ENCODE measurements around the gene HERC6. TPM values are rescaled to one million over a fixed set of nuclear protein-coding genes. Genes with fewer than 3 reads are reported as not detected.
"Not testable (repeated sequence)": the region's sequence is repeated elsewhere in the genome, so short reads cannot be mapped to it uniquely, and the experiment has no call there.

The HERC6 gene
- 5.9 and 7.2 TPM in 2 replicates for total RNA-seq

GRCh38 chr4:88378691-88379559 lies at the start of gene HERC6:
TSS of gene HERC6 (plus strand) at chr4:88378852. CDS start at chr4:88378922, 70 bp downstream.
- peak; percentile 58 for DNase-seq (ENCODE audit: low read depth, low spot score)

DNA sequence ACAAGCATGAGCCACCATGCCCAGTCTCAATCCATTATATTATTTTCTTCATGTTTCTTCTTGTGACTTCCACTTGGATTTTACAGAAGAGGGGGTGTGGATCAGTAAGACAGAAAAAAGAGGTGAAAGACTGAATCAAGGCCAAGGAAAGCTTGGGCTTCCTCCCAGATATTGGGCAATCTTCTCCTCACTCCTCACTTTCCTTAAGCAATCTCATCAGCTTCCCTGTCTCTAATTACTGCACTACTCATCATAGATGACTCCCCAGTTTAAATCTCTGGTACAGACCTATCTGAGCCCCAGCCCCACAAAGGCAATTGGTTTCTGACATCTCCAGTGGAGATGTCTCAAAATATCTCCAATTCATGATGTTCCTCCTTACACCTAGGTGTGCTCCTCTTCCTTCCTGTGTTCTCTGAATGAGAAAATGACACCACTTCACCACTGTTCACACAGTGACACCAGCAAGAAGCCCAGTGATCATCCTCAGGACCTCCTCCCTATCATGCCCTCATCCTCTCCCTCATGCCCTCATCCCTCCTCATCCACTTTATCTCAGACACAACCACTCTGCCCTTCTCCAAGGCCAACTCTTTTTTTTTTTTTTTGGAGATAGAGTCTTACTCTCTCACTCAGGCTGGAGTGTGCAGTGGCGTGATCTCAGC lies 44.8 kb upstream of the HERC6 start:
- no peak for DNase-seq (ENCODE audit: low read depth, low spot score)

GRCh38 chr4:88335092-88335665 lies 43.5 kb upstream of the HERC6 start:
- no peak for DNase-seq (ENCODE audit: low read depth, low spot score)

DNA sequence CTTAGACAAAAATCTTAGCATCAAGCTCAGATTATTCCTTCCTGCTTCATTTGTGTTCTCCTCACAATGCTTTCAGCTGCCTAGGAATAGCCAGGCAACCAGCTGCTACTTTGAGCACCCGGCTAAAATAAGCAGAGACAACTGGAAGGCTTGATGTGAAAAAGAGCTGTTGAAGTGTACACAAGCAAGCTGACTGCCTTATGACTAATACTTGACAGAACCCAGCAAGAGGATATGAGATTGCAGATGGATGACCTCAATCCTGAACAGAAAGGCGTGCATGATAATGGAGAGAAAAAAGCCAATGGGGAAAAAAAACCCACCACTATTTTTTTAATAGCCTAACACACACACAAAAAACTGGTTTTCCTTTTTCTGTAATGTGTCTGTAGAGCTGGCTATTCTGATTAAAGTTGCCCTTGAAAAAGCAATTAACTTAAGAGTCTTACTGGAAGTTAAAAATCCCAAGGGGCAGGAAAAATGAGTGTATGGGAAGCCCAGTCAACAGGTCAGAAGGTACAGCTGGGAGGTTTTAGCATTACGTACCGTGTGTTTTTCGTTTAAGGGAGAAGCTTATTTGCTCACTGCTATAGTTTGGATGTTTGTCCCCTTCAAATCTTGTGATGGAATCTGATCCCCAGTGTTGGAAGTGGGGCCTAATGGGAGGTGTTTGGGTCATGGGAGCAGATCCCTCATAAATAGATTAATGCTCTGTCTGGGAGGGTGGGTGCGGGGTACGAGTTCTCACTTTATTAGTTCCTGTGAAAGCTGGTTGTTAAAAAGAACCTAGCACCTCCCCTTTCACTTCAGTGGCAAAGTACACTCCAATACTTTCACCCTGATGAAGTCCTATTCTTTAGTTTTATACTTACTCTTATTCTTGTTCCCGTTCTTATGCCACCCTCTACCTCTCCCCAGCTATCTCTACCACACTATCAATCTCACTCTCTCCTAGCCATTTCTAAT lies 37.1 kb upstream of the HERC6 start:
- DNase-seq (ENCODE audit: low read depth, low spot score), result peak; percentile 80

DNA sequence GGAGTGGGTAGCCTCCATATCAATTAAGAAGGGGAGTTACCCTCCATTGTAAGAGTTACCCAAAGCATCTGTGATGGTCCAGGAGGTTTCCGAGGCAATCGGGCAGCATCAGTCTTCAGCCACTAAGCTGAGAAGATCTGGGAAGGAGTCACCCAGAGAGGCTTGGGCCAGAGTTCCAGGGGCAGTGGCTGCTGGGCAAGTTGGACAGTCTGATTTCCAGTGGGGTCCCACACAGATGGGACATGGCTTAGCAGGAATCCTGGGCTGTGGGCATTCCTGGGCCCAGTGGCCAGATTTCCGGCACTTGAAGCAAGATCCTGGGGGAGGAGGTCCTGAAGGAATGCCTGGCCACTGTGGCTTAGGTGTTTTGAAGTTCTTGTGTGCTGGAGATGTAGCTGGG lies 31.8 kb upstream of the HERC6 start:
- not testable (repeated sequence) for DNase-seq (ENCODE audit: low read depth, low spot score)

DNA sequence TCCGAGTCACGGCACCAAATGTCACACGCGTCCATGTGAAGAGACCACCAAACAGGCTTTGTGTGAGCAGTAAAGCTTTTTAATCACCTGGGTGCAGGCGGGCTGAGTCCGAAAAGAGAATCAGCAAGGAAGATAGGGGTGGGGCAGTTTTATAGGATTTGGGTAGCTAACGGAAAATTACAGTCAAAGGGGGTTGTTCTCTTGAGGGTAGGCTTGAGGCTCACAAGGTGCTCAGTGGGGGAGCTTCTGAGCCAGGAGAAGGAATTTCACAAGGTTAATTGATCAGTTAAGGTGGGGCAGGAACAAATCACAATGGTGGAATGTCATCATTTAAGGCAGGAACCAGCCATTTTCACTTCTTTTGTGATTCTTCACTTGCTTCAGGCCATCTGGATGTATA lies 29.9 kb upstream of the HERC6 start:
- not testable (repeated sequence) for DNase-seq (ENCODE audit: low read depth, low spot score)

- DNase-seq (ENCODE audit: low read depth, low spot score), result no peak
Observed at GRCh38 chr4:88350786-88351185, 27.9 kb upstream of the HERC6 start.

- no peak for DNase-seq (ENCODE audit: low read depth, low spot score)
Observed at GRCh38 chr4:88352062-88352740, 26.5 kb upstream of the HERC6 start.

DNA sequence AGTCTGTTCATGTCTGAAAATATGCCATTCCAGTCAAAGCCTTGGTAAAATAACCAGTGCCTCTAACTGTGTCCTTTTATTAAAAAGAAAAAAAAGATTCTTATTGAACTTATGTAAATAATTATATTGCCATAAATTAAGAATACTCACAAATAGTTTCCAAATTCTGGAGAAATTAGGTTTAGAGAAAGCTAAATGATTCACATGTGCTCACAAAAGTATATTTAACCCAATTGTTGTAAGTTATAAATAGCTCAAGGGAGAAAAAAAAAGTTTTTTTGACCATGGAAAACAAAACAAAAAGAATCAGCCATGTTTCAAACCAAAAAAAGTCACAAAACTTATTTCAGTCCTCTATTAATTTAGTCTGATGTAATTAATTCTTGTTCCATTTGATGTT lies 25.3 kb upstream of the HERC6 start:
- no peak for DNase-seq (ENCODE audit: low read depth, low spot score)

DNA sequence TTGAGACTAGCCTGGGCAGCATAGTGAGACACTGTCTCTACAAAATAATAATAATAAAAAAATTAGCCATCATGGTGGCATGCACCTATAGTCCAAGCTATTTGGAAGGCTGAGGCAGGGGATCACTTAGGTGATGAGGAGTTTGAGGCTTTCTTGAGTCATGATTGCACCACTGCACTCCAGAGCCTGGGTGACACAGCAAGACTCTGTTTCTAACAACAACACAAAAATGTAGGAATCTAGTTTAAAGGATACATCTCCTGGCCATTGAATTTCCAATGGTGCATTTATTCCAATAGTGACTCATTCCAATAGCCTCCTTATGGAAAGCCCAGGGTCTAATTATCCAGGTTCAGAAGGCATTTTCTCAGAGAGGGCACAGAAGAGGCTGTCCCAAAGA lies 21.9 kb upstream of the HERC6 start:
- no peak for DNase-seq (ENCODE audit: low read depth, low spot score)

DNA sequence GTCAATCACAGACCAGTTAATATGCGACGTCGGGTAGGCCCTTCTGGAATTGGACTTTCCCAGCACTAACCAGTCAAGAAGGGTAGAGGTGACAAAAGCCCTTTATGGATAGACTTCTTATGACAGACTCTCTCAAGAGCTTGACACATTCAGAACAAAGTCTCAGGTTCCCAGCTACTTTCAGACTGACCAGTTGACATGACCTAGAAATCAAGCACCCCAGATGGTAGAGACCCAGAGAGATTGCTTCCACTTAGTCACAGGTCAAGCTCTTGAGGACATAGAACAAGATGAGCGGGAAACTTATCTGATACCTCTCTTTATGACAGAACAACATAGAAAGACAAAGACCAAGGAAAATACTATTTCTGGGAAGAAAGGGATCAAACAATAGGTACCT lies 21.4 kb upstream of the HERC6 start:
- no peak for DNase-seq (ENCODE audit: low read depth, low spot score)

DNA sequence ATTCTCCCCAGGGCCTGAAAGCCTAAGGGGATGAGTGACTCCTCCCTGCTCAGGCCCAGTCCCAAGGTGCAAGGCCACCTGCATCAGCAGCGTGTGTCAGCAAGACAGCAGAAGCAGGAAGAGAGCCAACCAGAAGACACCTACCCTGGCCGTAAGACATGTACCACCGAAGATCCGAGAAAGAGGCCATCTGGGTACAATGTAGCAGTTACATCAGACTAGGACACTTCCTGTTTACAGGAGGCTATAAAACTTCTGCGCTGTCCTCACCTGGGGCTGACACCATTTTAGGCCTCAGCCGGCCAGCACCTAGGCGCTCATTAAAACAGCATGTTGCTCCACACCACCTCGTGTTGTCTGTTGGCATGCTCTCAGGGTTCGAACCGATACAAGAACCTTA lies 19.1 kb upstream of the HERC6 start:
- no peak for DNase-seq (ENCODE audit: low read depth, low spot score)

GRCh38 chr4:88360256-88360655 lies 18.4 kb upstream of the HERC6 start:
- no peak for DNase-seq (ENCODE audit: low read depth, low spot score)

DNA sequence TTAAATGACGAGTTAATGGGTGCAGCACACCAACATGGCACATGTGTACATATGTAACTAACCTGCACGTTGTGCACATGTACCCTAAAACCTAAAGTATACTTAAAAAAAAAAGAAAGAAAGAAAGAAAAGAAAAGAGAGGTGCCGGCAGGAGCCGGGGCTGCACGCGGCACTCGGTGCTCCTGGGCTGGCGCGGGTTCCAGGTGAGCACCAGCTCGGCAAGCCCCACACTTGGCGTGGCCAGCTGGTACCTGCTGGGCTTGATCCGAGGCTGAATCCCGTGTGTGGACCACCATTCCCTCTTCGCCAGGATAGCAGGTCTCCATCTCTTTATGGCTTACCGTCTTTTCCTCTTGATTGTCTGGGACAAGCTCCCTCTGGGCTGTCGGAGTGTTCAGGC lies 17.9 kb upstream of the HERC6 start:
- no peak for DNase-seq (ENCODE audit: low read depth, low spot score)

- DNase-seq (ENCODE audit: low read depth, low spot score), result not testable (repeated sequence)
Observed at GRCh38 chr4:88361217-88361773, 17.4 kb upstream of the HERC6 start.

GRCh38 chr4:88366460-88366859 lies 12.2 kb upstream of the HERC6 start:
- DNase-seq (ENCODE audit: low read depth, low spot score), result no peak

DNA sequence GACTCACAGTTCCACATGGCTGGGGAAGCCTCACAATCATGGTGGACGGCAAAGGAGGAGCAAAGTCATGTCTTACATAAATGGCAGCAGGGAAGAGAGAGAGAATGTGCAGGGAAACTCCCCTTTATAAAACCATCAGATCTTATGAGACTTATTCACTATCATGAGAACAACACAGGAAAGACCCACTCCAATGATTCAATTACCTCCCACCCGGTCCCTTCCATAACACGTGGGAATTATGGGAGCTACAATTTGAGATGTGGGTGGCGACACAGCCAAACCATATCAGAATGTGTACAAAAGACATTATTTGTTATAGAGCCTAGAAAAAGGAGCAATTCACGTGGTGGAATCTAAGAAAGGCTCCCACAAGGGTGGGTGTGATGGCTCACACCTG lies 10.8 kb upstream of the HERC6 start:
- DNase-seq (ENCODE audit: low read depth, low spot score), result no peak

DNA sequence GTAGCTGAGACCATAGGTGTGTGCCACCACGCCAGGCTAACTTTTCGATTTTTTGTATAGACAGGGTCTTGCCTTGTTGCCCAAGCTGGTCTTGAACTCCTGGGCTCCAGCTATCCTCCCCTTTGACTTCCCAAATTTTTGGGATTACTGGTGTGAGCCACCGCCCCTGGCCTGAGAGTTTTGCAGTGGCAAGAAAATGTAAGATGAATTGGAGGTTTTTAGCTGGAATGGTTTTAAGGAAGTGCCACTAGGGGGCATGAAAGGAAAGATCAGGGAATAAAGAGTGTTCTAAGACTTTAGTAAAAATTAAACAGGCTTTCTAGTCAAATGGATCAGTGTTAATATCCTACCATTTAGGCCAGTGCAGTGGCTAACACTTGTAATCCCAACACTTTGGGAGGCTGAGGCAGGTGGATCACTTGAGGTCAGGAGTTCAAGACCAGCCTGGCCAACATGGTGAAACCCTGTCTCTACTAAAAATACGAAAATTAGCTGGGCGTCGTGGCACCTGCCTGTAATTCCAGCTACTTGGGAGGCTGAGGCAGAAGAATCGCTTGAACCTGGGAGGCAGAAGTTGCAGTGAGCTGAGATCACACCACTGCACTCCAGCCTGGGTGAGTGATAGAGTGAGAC lies 9.4 kb upstream of the HERC6 start:
- peak; percentile 5 for DNase-seq (ENCODE audit: low read depth, low spot score)

- no peak for DNase-seq (ENCODE audit: low read depth, low spot score)
Observed at GRCh38 chr4:88381123-88381522, 2.5 kb downstream of the HERC6 start.

DNA sequence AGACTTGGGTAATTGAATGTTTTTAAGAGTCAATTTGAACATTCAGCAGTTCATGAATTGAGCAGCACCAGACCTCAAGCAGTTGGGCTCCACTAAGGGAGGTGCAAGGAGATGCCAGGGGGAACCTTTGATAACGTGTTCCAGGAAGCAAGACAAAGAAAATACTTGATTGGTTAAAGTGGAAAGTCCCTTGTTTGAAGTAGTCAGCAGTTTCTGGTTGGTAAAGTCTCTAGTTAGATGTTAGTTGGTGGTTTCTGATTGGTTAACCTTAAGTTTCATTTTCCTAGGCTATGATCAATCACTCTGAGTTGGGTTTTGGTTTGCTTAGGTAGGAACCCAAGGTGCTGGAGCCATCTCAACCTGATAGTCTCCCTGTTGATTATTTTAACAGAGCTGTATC lies 4.0 kb downstream of the HERC6 start:
- DNase-seq (ENCODE audit: low read depth, low spot score), result no peak
